Neural cell (in vitro differentiated cells): ENCODE results near the gene ASCC1. TPM values are rescaled to one million over a fixed set of nuclear protein-coding genes. Genes with fewer than 3 reads are reported as not detected.

Source experiments
- H2AFZ ChIP-seq: fragments of 200-600, 300-800 bp; sonication (generic), shearing (Covaris generic); 2 replicates; pipeline ENCODE4 v1.6.0; 2014; ENCODE audit warnings: low read depth, mild to moderate bottlenecking, antibody characterized with exemption, low read length, moderate library complexity
- H3F3A ChIP-seq: fragments of 200-600 bp; shearing (Covaris generic); 2 replicates; pipeline ENCODE4 v1.6.1; 2016; ENCODE audit warnings: mild to moderate bottlenecking, moderate library complexity, mixed read lengths, antibody characterized with exemption, low read length; ENCODE audit not compliant: insufficient read depth, poor library complexity, severe bottlenecking
- H3K27ac ChIP-seq: fragments of 200-600, 300-800 bp; sonication (generic), shearing (Covaris generic); 2 replicates; pipeline ENCODE4 v1.5.1; 2014; ENCODE audit warnings: mild to moderate bottlenecking, low read length, moderate library complexity
- H3K27me3 ChIP-seq: fragments of 300-800, 200-600 bp; sonication (generic), shearing (Covaris generic); 2 replicates; pipeline ENCODE4 v1.6.0; 2014; ENCODE audit warnings: mild to moderate bottlenecking, low read depth, low read length, moderate library complexity; ENCODE audit not compliant: insufficient read depth
- H3K36me3 ChIP-seq: fragments of 300-800, 200-600 bp; sonication (generic), shearing (Covaris generic); 2 replicates; pipeline ENCODE4 v1.5.1; 2014; ENCODE audit warnings: mild to moderate bottlenecking, antibody characterized with exemption, low read length, moderate library complexity; ENCODE audit not compliant: insufficient read depth
- H3K4me2 ChIP-seq: fragments of 300-800, 200-600 bp; sonication (generic), shearing (Covaris generic); 2 replicates; pipeline ENCODE4 v1.6.0; 2014; ENCODE audit warnings: mild to moderate bottlenecking, low read length
- H3K4me3 ChIP-seq: fragments of 300-800, 200-600 bp; sonication (generic), shearing (Covaris generic); 2 replicates; pipeline ENCODE4 v1.5.1; 2014; ENCODE audit warnings: mild to moderate bottlenecking, low read length, moderate library complexity
- H3K79me2 ChIP-seq: fragments of 200-600 bp; shearing (Covaris generic); replicated peaks from 2 replicates; pipeline ENCODE4 v1.6.0; 2014; ENCODE audit warnings: mild to moderate bottlenecking, low read length, moderate library complexity; ENCODE audit not compliant: insufficient read depth
- H3K9ac ChIP-seq: fragments of 300-800, 200-600 bp; sonication (generic), shearing (Covaris generic); 2 replicates; pipeline ENCODE4 v1.6.1; 2016; ENCODE audit warnings: mild to moderate bottlenecking, low read length, mixed read lengths
- H3K9me2 ChIP-seq: fragments of 200-600 bp; shearing (Covaris generic); 2 replicates; pipeline ENCODE4 v1.6.1; 2016; ENCODE audit warnings: mild to moderate bottlenecking, low read length, mixed read lengths; ENCODE audit not compliant: insufficient read depth
- H3K9me3 ChIP-seq: fragments of 200-600, 300-800 bp; sonication (generic), shearing (Covaris generic); 2 replicates; pipeline ENCODE4 v1.6.1; 2016; ENCODE audit warnings: mild to moderate bottlenecking, mixed run types, low read length, moderate library complexity, mixed read lengths
- H4K20me1 ChIP-seq: fragments of 200-600 bp; shearing (Covaris generic); 2 replicates; pipeline ENCODE4 v1.6.1; 2016; ENCODE audit warnings: mild to moderate bottlenecking, mixed run types; ENCODE audit not compliant: insufficient read depth
- EP300 ChIP-seq: fragments of 450-650 bp; conservative IDR thresholded peaks from 2 replicates; pipeline ENCODE4 v1.6.1; 2014; ENCODE audit warnings: antibody characterized with exemption, mild to moderate bottlenecking, moderate library complexity; ENCODE audit not compliant: poor library complexity, severe bottlenecking
- EZH2 ChIP-seq: fragments of 200-600, 300-800 bp; shearing (Covaris generic), sonication (generic); IDR thresholded peaks from 2 replicates; pipeline ENCODE4 v1.6.1; 2014; ENCODE audit warnings: antibody characterized with exemption, low read length, borderline replicate concordance, mild to moderate bottlenecking; ENCODE audit not compliant: insufficient read depth, poor library complexity, severe bottlenecking
- MXI1 ChIP-seq: fragments of 450-650 bp; conservative IDR thresholded peaks from 2 replicates; pipeline ENCODE4 v1.6.1; 2014; ENCODE audit warnings: antibody characterized with exemption, mild to moderate bottlenecking; ENCODE audit not compliant: poor library complexity, severe bottlenecking
- POLR2AphosphoS5 ChIP-seq: IDR thresholded peaks from 2 replicates; pipeline ENCODE4 v1.6.1; 2012
- RAD21 ChIP-seq: fragments of 450-650 bp; conservative IDR thresholded peaks from 2 replicates; pipeline ENCODE4 v1.6.1; 2014; ENCODE audit warnings: antibody characterized with exemption, mild to moderate bottlenecking, moderate library complexity
- SMC3 ChIP-seq: fragments of 450-650 bp; conservative IDR thresholded peaks from 2 replicates; pipeline ENCODE4 v1.6.1; 2014; ENCODE audit warnings: antibody characterized with exemption, mild to moderate bottlenecking, moderate library complexity; ENCODE audit not compliant: poor library complexity
- TAF1 ChIP-seq: IDR thresholded peaks from 2 replicates; pipeline ENCODE4 v1.6.1; 2012; ENCODE audit warnings: low read depth
- polyA plus RNA-seq: library from polyadenylated mRNA; depleted of rRNA; stranded (reverse); fragments of >200 nt; gene quantifications from 2 replicates; pipeline ENCODE4 v1.2.3, GENCODE V29; 2014
- TF ChIP-seq, protein P1 (sequence below): fragments of 450-650 bp; IDR thresholded peaks from 2 replicates; pipeline ENCODE4 v1.5.1; 2014; ENCODE audit warnings: antibody characterized with exemption, mild to moderate bottlenecking, moderate library complexity; ENCODE audit not compliant: poor library complexity, severe bottlenecking
- TF ChIP-seq, protein P2 (sequence below): IDR thresholded peaks from 2 replicates; pipeline ENCODE4 v1.6.1; 2012; ENCODE audit warnings: borderline replicate concordance

Gene ASCC1
- polyA plus RNA-seq, 1 donor from 2014 or later: 39.6 TPM

- no peaks in the 10 kb centered on the region for H3K36me3 ChIP-seq
- no peak overlapping the region for H3K4me3 ChIP-seq
- H3K9me3 ChIP-seq: no peaks in the 10 kb centered on the region
- H3K27ac ChIP-seq: no peak overlapping the region
- H3F3A ChIP-seq: no peaks in the 10 kb centered on the region
- no peaks in the 10 kb centered on the region for H4K20me1 ChIP-seq
- no peak overlapping the region for H3K9ac ChIP-seq
- no peak overlapping the region for H2AFZ ChIP-seq
- no peaks in the 10 kb centered on the region for H3K79me2 ChIP-seq
- no peaks in the 10 kb centered on the region for H3K27me3 ChIP-seq
- H3K4me2 ChIP-seq: no peak overlapping the region
- TF ChIP-seq RAD21 (no peak), MXI1 (no peak), EZH2 (no peak), TAF1 (no peak), POLR2AphosphoS5 (no peak), EP300 (no peak), SMC3 (no peak)
- TF ChIP-seq, protein P1, sequence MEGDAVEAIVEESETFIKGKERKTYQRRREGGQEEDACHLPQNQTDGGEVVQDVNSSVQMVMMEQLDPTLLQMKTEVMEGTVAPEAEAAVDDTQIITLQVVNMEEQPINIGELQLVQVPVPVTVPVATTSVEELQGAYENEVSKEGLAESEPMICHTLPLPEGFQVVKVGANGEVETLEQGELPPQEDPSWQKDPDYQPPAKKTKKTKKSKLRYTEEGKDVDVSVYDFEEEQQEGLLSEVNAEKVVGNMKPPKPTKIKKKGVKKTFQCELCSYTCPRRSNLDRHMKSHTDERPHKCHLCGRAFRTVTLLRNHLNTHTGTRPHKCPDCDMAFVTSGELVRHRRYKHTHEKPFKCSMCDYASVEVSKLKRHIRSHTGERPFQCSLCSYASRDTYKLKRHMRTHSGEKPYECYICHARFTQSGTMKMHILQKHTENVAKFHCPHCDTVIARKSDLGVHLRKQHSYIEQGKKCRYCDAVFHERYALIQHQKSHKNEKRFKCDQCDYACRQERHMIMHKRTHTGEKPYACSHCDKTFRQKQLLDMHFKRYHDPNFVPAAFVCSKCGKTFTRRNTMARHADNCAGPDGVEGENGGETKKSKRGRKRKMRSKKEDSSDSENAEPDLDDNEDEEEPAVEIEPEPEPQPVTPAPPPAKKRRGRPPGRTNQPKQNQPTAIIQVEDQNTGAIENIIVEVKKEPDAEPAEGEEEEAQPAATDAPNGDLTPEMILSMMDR: no peak
- TF ChIP-seq, protein P2, sequence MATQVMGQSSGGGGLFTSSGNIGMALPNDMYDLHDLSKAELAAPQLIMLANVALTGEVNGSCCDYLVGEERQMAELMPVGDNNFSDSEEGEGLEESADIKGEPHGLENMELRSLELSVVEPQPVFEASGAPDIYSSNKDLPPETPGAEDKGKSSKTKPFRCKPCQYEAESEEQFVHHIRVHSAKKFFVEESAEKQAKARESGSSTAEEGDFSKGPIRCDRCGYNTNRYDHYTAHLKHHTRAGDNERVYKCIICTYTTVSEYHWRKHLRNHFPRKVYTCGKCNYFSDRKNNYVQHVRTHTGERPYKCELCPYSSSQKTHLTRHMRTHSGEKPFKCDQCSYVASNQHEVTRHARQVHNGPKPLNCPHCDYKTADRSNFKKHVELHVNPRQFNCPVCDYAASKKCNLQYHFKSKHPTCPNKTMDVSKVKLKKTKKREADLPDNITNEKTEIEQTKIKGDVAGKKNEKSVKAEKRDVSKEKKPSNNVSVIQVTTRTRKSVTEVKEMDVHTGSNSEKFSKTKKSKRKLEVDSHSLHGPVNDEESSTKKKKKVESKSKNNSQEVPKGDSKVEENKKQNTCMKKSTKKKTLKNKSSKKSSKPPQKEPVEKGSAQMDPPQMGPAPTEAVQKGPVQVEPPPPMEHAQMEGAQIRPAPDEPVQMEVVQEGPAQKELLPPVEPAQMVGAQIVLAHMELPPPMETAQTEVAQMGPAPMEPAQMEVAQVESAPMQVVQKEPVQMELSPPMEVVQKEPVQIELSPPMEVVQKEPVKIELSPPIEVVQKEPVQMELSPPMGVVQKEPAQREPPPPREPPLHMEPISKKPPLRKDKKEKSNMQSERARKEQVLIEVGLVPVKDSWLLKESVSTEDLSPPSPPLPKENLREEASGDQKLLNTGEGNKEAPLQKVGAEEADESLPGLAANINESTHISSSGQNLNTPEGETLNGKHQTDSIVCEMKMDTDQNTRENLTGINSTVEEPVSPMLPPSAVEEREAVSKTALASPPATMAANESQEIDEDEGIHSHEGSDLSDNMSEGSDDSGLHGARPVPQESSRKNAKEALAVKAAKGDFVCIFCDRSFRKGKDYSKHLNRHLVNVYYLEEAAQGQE: no peak
- H3K9me2 ChIP-seq: no peaks in the 10 kb centered on the region
These were observed 42.8 kb downstream of the ASCC1 start for GRCh38 chr10:72173262-72173618.

- H3F3A ChIP-seq: no peaks in the 10 kb centered on the region
- TF ChIP-seq RAD21 (no peak), SMC3 (no peak), EZH2 (no peak), EP300 (no peak), TAF1 (no peak), POLR2AphosphoS5 (no peak)
- TF ChIP-seq, protein P1: no peak
These were observed 44.9 kb downstream of the ASCC1 start for GRCh38 chr10:72171175-72171630.

More at GRCh38 chr10:72171175-72171630, 44.9 kb downstream of the ASCC1 start:
- Histone ChIP-seq H3K4me2 (no peak overlapping the region), H3K9ac (no peak overlapping the region), H3K9me2 (no peaks in the 10 kb centered on the region), H3K27ac (no peak overlapping the region), H3K36me3 (no peaks in the 10 kb centered on the region), H3K79me2 (no peaks in the 10 kb centered on the region), H3K4me3 (no peak overlapping the region), H4K20me1 (no peaks in the 10 kb centered on the region), H3K9me3 (no peaks in the 10 kb centered on the region), H3K27me3 (no peaks in the 10 kb centered on the region), H2AFZ (no peak overlapping the region)
